BLaER1 (cell line): ENCODE measurements around the gene MPZL1.

ENCODE experiments used
- H3K27ac ChIP-seq: shearing (Covaris generic); formaldehyde crosslinking; 2 replicates; pipeline ENCODE4 v1.8.1; 2022
- H3K27me3 ChIP-seq: shearing (Covaris generic); formaldehyde crosslinking; 2 replicates; pipeline ENCODE4 v1.8.1; 2022
- H3K36me3 ChIP-seq: shearing (Covaris generic); formaldehyde crosslinking; 2 replicates; pipeline ENCODE4 v1.8.1; 2022
- H3K4me1 ChIP-seq: shearing (Covaris generic); formaldehyde crosslinking; 2 replicates; pipeline ENCODE4 v1.8.1; 2022
- H3K4me2 ChIP-seq: shearing (Covaris generic); formaldehyde crosslinking; 2 replicates; pipeline ENCODE4 v1.8.1; 2022
- H3K4me3 ChIP-seq: shearing (Covaris generic); formaldehyde crosslinking; 2 replicates; pipeline ENCODE4 v1.8.1; 2022
- H3K9ac ChIP-seq: shearing (Covaris generic); formaldehyde crosslinking; 2 replicates; pipeline ENCODE4 v1.8.1; 2022
- H3K9me3 ChIP-seq: shearing (Covaris generic); formaldehyde crosslinking; 2 replicates; pipeline ENCODE4 v1.8.1; 2022
- H4K20me1 ChIP-seq: shearing (Covaris generic); formaldehyde crosslinking; 2 replicates; pipeline ENCODE4 v1.8.1; 2022
- Cebpa-rat ChIP-seq: shearing (Covaris generic); IDR thresholded peaks from 2 replicates; pipeline ENCODE4 v1.8.1; 2022

Gene MPZL1

GRCh38 chr1:167766538-167766937, 44.8 kb downstream of the MPZL1 start:
- Histone ChIP-seq H3K36me3 (peaks cover 61% of the 10 kb centered on the region), H3K27me3 (no peaks in the 10 kb centered on the region), H4K20me1 (peaks cover 6% of the 10 kb centered on the region; the same call in 1 of the 2 replicates), H3K4me2 (no peak overlapping the region), H3K27ac (no peak overlapping the region), H3K4me1 (peaks cover 27% of the 10 kb centered on the region), H3K4me3 (no peak overlapping the region), H3K9me3 (peaks cover 24% of the 10 kb centered on the region), H3K9ac (no peak overlapping the region)
- no peak for TF ChIP-seq Cebpa-rat

- peaks cover 73% of the 10 kb centered on the region for H3K36me3 ChIP-seq
- peaks cover 15% of the 10 kb centered on the region; the same call in 1 of the 2 replicates for H3K4me1 ChIP-seq
- TF ChIP-seq Cebpa-rat, result no peak
- no peak overlapping the region for H3K27ac ChIP-seq
- H3K9me3 ChIP-seq, result peaks cover 33% of the 10 kb centered on the region
- H4K20me1 ChIP-seq, result no peaks in the 10 kb centered on the region
- H3K27me3 ChIP-seq, result no peaks in the 10 kb centered on the region
- H3K4me2 ChIP-seq, result no peak overlapping the region
- no peak overlapping the region for H3K4me3 ChIP-seq
- no peak overlapping the region for H3K9ac ChIP-seq
Measured at GRCh38 chr1:167767761-167768160, 46.0 kb downstream of the MPZL1 start.

DNA sequence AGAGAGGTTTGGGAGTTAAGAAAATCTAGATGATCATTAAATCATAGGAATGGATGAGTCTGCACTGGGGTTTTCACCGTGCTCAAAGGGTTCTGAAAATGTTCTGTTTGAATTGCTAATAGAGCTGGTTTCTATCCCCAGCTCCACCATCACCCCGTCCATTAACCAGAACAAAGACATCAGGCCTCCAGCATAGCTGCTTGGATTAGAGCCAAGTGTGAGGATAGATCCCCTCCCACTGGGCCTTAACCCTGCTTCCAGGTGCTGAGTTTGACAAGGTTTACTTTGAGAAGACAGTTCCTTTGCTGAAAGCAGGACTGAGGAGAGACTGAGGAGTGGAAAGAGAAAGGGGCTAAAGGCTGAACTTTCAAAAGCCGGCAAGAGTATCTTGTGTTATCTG, 48.3 kb downstream of the MPZL1 start:
- Histone ChIP-seq H3K27ac (no peak overlapping the region), H3K27me3 (no peaks in the 10 kb centered on the region), H3K4me1 (no peaks in the 10 kb centered on the region), H4K20me1 (no peaks in the 10 kb centered on the region), H3K36me3 (peaks cover 97% of the 10 kb centered on the region), H3K4me3 (no peak overlapping the region), H3K4me2 (no peak overlapping the region), H3K9ac (no peak overlapping the region), H3K9me3 (peaks cover 33% of the 10 kb centered on the region)
- no peak for TF ChIP-seq Cebpa-rat

DNA sequence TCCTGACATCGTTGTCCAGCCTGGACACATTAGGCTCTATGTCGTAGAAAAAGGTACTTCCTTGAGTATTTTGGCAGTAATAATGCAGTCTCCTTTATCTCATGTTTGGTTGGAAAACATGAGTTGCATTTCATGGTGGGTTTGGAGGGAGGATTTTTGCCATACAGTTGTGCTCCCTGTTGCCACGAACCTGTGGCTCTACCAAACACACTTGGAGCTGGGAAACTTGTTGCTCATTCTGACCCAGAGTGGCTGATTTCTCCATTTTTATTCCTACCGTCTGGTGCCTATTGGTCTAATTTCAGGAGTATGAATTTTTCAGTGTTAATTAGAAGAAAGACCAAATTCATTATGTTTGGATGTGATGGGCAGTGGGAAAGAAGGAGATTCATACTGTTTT, 50.7 kb downstream of the MPZL1 start:
- no peak for TF ChIP-seq Cebpa-rat
- no peak overlapping the region for H3K27ac ChIP-seq

DNA sequence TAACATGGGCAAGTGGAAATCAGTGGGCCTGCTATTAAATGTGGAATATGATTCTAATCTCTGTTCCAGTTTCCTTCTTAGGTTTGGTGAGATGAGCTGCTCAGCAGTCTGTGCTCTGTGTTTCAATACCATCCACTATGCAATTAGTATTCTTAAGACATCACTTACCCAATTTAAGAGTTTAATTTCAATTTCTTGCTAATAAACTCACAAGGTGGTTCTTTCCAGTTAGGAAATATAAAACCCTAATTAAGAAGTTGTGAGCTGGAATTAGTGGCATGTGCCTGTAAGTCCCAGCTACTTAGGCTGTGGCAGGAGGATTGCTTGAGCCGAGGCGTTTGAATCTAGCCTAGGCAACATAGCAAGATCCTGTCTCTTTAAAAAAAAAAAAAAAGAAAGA, 51.7 kb downstream of the MPZL1 start:
- no peak overlapping the region for H3K9ac ChIP-seq
- no peaks in the 10 kb centered on the region for H4K20me1 ChIP-seq
- H3K36me3 ChIP-seq, result peaks cover 94% of the 10 kb centered on the region
- H3K4me2 ChIP-seq, result no peak overlapping the region
- no peak overlapping the region for H3K27ac ChIP-seq
- no peak overlapping the region for H3K4me3 ChIP-seq
- peaks cover 52% of the 10 kb centered on the region for H3K9me3 ChIP-seq
- no peaks in the 10 kb centered on the region for H3K27me3 ChIP-seq
- TF ChIP-seq Cebpa-rat, result no peak
- H3K4me1 ChIP-seq, result no peaks in the 10 kb centered on the region

More for the DNA sequence above, 50.7 kb downstream of the MPZL1 start:
- Histone ChIP-seq H3K27me3 (no peaks in the 10 kb centered on the region), H3K4me3 (no peak overlapping the region), H3K4me1 (no peaks in the 10 kb centered on the region), H3K4me2 (no peak overlapping the region), H4K20me1 (no peaks in the 10 kb centered on the region), H3K36me3 (peaks cover 97% of the 10 kb centered on the region), H3K9me3 (peaks cover 42% of the 10 kb centered on the region), H3K9ac (no peak overlapping the region)

DNA sequence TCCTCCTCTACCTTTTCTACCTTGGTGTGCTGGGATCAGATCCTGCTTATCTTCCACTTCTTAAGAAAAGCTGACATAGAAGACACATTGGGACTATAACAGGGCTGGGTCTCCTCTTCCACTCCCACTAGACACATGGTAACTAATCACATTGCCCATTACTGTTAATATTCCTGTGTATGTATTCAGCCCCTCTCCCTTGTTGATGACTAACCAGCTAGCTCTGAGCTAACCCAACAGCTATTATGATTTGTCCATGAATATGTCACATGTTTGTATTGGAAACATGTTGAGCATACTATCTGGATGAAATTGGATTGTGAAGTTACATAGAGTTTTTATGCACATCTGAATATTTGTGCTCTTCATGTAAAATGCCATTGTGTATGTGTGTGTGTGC, 52.9 kb downstream of the MPZL1 start:
- Histone ChIP-seq H4K20me1 (no peaks in the 10 kb centered on the region), H3K27ac (no peak overlapping the region), H3K36me3 (peaks cover 94% of the 10 kb centered on the region), H3K9me3 (peaks cover 54% of the 10 kb centered on the region), H3K4me2 (no peak overlapping the region), H3K27me3 (no peaks in the 10 kb centered on the region), H3K9ac (no peak overlapping the region), H3K4me1 (no peaks in the 10 kb centered on the region), H3K4me3 (no peak overlapping the region)
- TF ChIP-seq Cebpa-rat, result no peak

- Histone ChIP-seq H4K20me1 (no peaks in the 10 kb centered on the region), H3K27me3 (no peaks in the 10 kb centered on the region), H3K9ac (no peak overlapping the region), H3K4me1 (no peaks in the 10 kb centered on the region), H3K27ac (no peak overlapping the region), H3K36me3 (peaks cover 94% of the 10 kb centered on the region), H3K9me3 (peaks cover 54% of the 10 kb centered on the region), H3K4me3 (no peak overlapping the region), H3K4me2 (no peak overlapping the region)
- no peak for TF ChIP-seq Cebpa-rat
Measured at GRCh38 chr1:167775178-167775577, 53.4 kb downstream of the MPZL1 start.

- H4K20me1 ChIP-seq, result no peaks in the 10 kb centered on the region
- H3K4me3 ChIP-seq, result no peak overlapping the region
- TF ChIP-seq Cebpa-rat, result no peak
- peaks cover 53% of the 10 kb centered on the region for H3K9me3 ChIP-seq
- H3K4me2 ChIP-seq, result no peak overlapping the region
- no peak overlapping the region for H3K27ac ChIP-seq
- no peaks in the 10 kb centered on the region for H3K4me1 ChIP-seq
- no peaks in the 10 kb centered on the region for H3K27me3 ChIP-seq
- peaks cover 90% of the 10 kb centered on the region for H3K36me3 ChIP-seq
- no peak overlapping the region for H3K9ac ChIP-seq
Measured at GRCh38 chr1:167776151-167776550, 54.4 kb downstream of the MPZL1 start.

DNA sequence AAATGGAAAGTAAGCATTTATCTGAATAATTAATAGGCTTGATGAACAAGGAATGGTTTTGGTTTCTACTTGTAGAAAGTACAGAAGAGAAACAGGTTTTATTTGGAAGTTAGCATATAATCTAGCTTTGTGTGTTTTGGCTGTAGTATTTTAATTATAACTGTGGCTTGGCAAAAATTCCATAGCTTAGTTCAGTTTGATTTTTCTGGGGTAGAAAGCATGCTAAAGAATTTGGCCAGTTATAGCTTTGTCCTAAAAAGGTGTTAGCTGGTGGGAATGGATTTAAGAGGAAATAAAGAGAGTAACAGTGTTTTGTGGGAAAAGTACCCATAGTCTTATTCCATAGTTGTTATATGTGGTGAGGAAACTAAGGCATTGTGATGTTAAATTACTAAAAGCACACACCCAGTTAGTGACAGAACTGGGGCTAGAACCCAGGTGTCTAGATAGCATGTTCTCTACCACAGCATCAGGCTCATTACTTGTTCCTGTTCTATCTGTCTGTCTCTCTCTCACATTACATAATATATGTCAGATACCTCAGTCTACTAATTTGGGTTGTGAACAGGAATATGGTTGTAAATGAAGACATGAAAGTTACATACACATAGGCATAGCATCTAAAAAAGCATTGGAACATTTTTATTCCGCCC, 55.0 kb downstream of the MPZL1 start:
- TF ChIP-seq Cebpa-rat, result no peak
- Histone ChIP-seq H3K4me1 (no peaks in the 10 kb centered on the region), H3K4me3 (no peak overlapping the region), H3K27me3 (no peaks in the 10 kb centered on the region), H3K36me3 (peaks cover 85% of the 10 kb centered on the region), H3K9ac (no peak overlapping the region), H3K9me3 (peaks cover 51% of the 10 kb centered on the region), H3K27ac (no peak overlapping the region), H4K20me1 (no peaks in the 10 kb centered on the region), H3K4me2 (no peak overlapping the region)

DNA sequence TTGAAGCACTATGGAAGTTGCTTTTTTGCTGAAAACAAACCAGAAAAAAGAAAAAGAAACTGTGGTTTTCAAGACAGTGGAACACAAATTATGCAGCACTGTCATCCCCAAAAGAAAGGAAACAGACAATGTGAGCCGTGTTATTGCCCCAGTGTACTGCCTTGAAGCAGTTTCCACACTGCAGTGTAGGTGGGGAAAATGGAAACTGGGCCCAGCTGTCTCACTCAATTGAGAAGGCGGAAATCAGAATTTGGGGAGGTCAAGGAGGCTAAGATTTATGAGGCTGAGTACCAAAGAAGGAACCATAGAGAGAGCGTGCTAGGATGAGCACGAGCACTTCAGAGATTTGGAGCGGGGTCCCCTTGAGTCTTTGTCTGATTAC, 55.5 kb downstream of the MPZL1 start:
- TF ChIP-seq Cebpa-rat, result no peak
- Histone ChIP-seq H3K9me3 (peaks cover 46% of the 10 kb centered on the region), H3K27me3 (no peaks in the 10 kb centered on the region), H3K4me3 (no peak overlapping the region), H3K36me3 (peaks cover 80% of the 10 kb centered on the region), H4K20me1 (no peaks in the 10 kb centered on the region), H3K9ac (no peak overlapping the region), H3K4me2 (no peak overlapping the region), H3K27ac (no peak overlapping the region), H3K4me1 (no peaks in the 10 kb centered on the region)

DNA sequence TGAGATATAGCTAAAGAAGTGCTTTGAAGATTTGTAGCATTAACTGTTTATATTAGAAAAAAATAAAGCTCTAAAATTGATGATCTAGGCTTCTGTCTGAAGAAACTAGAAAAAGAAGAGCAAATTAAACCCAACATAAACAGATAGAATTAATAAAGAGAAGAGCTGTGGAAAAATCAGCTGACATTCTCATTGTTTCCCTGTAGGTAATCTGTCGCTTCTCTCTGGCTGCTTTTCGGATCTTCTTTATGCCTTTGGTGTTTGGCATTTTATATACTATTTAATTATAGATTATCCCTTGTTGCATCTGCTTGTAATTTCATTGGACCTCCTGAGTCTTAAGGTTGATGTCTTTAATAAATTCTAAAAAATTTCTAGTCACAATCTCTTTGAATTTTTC, 59.8 kb downstream of the MPZL1 start:
- Histone ChIP-seq H3K36me3 (peaks cover 71% of the 10 kb centered on the region), H3K4me2 (no peak overlapping the region), H3K4me3 (no peak overlapping the region), H3K27me3 (no peaks in the 10 kb centered on the region), H3K4me1 (no peaks in the 10 kb centered on the region), H4K20me1 (no peaks in the 10 kb centered on the region), H3K27ac (no peak overlapping the region), H3K9me3 (peaks cover 41% of the 10 kb centered on the region), H3K9ac (no peak overlapping the region)
- no peak for TF ChIP-seq Cebpa-rat
